ENCODE measurements around the gene PAX2. TPM values are rescaled to one million over a fixed set of nuclear protein-coding genes. Genes with fewer than 3 reads are reported as not detected.

The PAX2 gene
- total RNA-seq, 2 experiments from 2014 or later = not detected

- CTCF ChIA-PET = interaction anchor here (0.9 kb wide), 1 partner anchor 137 kb away, joined by 4 read pairs; no protein-coding TSS in a partner anchor
- Mint-ChIP-seq H3K27ac (no peak overlapping the region), H3K4me1 (ENCODE audit: low read depth) (no peaks in the 10 kb centered on the region), H3K36me3 (ENCODE audit: low read depth) (no peaks in the 10 kb centered on the region), H3K9me3 (no peaks in the 10 kb centered on the region), H3K27me3 (ENCODE audit: low read depth) (peaks cover 10% of the 10 kb centered on the region), H3K4me3 (no peak overlapping the region)
- intact Hi-C loops (cut with micrococcal nuclease) = loop anchor here (2.0 kb wide), 1 partner anchor 138 kb away; no protein-coding TSS in a partner anchor
- no peak for DNase-seq
These were observed 131.4 kb downstream of the PAX2 start for GRCh38 chr10:100876585-100877460.

DNA sequence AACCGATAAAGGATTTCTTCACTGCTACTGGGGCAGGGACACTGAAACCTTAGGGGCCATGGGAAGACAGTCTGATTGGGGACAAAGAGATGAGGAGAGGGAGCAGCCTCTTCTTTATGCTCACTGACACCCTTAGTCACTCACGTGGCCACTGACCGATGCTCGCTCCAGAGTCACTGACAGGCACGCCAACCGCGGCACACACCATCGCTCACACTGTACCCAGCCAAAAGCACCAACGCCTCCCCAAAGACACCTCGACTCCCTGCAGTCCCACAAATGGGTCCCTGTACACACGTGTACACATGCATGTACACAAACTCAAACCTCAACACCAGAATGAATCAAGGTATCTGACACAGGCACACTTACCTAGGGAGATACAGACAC is 132.1 kb downstream of the PAX2 start:
- no peak overlapping the region for H3K4me3 Mint-ChIP-seq
- intact Hi-C loops (cut with micrococcal nuclease) = loop anchor here (2.0 kb wide), 1 partner anchor 137 kb away; no protein-coding TSS in a partner anchor
- H3K9me3 Mint-ChIP-seq = no peaks in the 10 kb centered on the region
- CTCF ChIA-PET = interaction anchor here (0.9 to 1.4 kb wide), 2 partner anchors 194 to 317 kb away, joined by 3 to 6 read pairs; no protein-coding TSS in a partner anchor
- H3K36me3 Mint-ChIP-seq (ENCODE audit: low read depth) = no peaks in the 10 kb centered on the region
- no peak for DNase-seq
- H3K4me1 Mint-ChIP-seq (ENCODE audit: low read depth) = no peaks in the 10 kb centered on the region
- no peak overlapping the region for H3K27ac Mint-ChIP-seq
- peaks cover 10% of the 10 kb centered on the region for H3K27me3 Mint-ChIP-seq (ENCODE audit: low read depth)

- no peaks in the 10 kb centered on the region for H3K4me1 Mint-ChIP-seq (ENCODE audit: low read depth)
- DNase-seq = peak; percentile 64
- peaks cover 10% of the 10 kb centered on the region for H3K27me3 Mint-ChIP-seq (ENCODE audit: low read depth)
- H3K4me3 Mint-ChIP-seq = no peak overlapping the region
- no peaks in the 10 kb centered on the region for H3K36me3 Mint-ChIP-seq (ENCODE audit: low read depth)
- intact Hi-C loops (cut with micrococcal nuclease) = loop anchor here (1.0 kb wide), 1 partner anchor 316 kb away; no protein-coding TSS in a partner anchor
- H3K27ac Mint-ChIP-seq = no peak overlapping the region
- CTCF ChIA-PET = interaction anchor here (0.9 to 2.1 kb wide), 9 partner anchors 10 to 444 kb away, joined by 3 to 9 read pairs (median 3); no protein-coding TSS in a partner anchor
- H3K9me3 Mint-ChIP-seq = no peaks in the 10 kb centered on the region
These were observed 133.0 kb downstream of the PAX2 start for GRCh38 chr10:100878291-100878910.

Other genes starting within 250 kb of the PAX2 start
- 10 to 100 TPM; 58.3 to 59.3 TPM for gene SEC31B, start 225.7 kb upstream of the PAX2 start, total RNA-seq
- 100 to 1,000 TPM; 427 to 442 TPM for gene NDUFB8, start 215.7 kb upstream of the PAX2 start, total RNA-seq
- 10 to 100 TPM; 34.6 to 38.4 TPM for gene HIF1AN, start 209.6 kb upstream of the PAX2 start, total RNA-seq
- gene SLF2, start 167.4 kb downstream of the PAX2 start, total RNA-seq = 10 to 100 TPM; 29.3 to 30.3 TPM
- under 1 TPM; 0.48 to 0.59 TPM for gene SEMA4G, start 223.9 kb downstream of the PAX2 start, total RNA-seq
- gene MRPL43, start 241.9 kb downstream of the PAX2 start, total RNA-seq = 10 to 100 TPM; 45.0 to 47.3 TPM
- 10 to 100 TPM; 10.4 to 11.4 TPM for gene TWNK, start 242.0 kb downstream of the PAX2 start, total RNA-seq